MV-4-11 (cell line): Measurements from ENCODE around the gene KANK2.

Source experiments
- DNase-seq: peaks from one replicate; lab custom pipeline; 2025; lab: John Stamatoyannopoulos, UW

Gene KANK2

DNA sequence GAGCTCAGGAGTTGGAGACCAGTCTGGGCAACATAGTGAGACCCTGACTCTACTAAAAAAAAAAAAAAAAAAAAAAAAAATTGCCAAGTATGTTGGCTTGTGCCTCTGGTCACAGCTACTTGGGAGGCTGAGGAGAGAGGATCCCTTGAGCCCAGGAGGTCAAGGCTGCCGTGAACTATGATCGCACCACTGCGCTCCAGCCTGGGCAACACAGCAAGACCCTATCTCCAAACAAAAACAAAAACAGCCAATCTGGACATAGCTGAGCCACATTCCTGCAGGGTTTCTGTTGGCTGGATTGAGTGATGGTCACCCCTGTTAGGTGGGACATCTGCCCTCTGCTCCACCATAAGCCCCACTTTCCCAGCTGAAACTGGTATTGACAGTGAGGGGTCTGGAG, 28.5 kb upstream of the KANK2 start:
- DNase-seq: no peak

DNA sequence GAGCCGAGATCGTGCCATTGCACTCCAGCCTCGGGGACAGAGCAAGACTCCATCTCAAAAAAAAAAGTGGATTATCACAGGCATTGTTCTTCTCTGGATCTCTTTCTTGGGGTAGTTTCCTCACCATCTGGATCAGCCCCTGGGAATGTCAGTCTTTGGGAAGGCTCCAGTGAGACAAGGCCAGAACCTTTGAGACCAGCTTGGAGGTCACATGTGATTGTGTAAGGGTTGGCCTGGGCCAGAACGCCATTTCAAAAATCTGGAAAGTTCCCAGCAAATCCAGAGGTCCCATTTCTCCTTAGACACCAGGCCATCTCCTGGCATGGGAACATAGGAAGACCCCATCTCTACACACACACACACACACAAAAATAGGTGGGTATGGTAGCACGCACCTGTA, 27.8 kb upstream of the KANK2 start:
- no peak for DNase-seq

DNA sequence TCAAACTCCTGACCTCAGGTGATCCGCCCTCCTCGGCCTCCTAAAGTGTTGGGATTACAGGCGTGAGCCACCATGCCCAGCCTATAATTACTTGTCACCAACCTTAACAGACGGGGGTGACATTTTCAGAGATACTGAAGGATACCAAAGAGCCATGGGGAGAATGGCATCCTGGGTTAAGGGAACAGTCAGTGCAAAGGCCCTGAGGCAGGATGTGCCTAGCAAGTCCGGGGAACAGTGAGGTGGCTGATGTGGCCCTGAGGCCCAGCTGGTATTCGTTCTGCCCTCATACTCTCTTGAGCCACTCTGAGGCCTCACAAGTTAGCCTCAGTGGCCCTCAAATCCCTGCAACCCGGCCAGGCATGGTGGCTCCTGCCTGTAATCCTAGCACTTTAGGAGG, 27.1 kb upstream of the KANK2 start:
- DNase-seq: no peak

DNA sequence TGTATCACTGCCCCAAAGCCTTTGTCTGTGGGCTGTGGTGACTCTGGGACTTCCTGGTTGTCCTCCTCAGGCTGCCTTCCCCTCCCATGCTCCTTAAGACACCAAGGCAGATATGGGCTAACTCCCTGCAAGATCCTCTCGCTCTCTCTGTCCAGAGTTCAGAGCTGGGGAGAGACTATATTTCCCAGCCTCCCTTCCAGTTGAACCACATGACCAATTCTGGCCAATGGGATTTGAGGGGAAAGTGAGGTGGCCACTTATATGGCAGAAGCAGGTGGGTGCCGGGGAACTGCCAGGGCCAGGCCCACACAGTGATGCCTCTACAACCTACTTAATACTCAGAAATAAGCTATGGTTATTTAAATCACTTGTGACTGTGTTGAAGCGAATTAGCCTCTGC, 25.9 kb upstream of the KANK2 start:
- DNase-seq: no peak

DNA sequence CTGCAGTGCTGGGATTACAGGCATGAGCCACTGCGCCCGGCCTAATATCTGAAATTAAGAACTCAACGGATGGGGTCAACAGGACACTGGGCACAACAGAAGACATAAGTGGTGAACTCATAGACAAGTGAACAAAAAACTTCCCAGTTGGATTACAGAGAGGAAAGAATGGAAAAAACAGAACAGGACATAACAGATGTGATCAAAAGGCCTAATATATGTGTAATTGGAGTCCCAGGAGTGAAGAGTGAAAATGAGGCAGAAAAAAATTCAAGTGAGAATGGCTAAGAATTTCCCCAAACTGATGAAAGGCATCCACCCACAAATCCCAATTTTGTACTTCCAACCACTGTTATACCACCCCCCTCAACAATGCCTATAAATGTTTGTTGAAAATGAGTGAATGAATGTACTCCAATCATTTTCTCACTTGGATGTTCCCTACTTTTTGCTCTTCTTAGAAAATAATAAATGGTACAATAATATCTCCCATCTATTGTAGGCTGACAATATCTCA, 23.8 kb upstream of the KANK2 start:
- DNase-seq: no peak

DNA sequence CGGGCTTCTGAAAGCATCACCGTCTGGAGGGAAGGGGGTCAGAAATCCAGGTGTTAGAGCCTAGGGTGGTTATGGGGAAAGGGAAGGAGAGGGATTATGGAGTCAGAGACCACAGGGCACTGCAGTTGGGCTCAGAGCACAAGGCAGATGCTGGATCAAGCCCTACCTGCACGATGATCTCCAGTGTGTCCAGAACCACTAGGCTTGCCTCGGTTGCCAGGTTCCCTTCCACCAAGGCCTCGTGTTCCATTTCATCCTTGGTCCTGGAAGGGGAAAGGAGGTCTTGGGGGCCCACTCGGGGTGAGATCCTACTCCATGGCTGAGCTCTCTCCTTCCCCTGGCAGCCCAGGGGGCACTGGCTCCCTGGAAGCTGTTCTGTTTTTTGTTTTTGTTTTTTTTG, 17.0 kb upstream of the KANK2 start:
- DNase-seq: no peak

DNA sequence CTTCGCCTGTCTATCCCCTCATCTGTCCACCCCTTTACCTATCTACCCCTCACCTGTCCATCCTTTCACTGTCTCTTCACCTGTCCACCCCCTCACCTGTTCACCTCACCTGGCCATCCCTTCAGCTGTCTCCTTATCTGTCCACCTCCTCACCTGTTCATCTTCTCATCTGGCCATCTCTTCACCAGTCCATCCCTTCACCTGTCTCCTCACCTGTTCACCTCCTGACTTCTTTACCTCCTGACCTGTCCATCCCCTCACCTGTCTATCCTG, 13.2 kb upstream of the KANK2 start:
- no peak for DNase-seq

DNA sequence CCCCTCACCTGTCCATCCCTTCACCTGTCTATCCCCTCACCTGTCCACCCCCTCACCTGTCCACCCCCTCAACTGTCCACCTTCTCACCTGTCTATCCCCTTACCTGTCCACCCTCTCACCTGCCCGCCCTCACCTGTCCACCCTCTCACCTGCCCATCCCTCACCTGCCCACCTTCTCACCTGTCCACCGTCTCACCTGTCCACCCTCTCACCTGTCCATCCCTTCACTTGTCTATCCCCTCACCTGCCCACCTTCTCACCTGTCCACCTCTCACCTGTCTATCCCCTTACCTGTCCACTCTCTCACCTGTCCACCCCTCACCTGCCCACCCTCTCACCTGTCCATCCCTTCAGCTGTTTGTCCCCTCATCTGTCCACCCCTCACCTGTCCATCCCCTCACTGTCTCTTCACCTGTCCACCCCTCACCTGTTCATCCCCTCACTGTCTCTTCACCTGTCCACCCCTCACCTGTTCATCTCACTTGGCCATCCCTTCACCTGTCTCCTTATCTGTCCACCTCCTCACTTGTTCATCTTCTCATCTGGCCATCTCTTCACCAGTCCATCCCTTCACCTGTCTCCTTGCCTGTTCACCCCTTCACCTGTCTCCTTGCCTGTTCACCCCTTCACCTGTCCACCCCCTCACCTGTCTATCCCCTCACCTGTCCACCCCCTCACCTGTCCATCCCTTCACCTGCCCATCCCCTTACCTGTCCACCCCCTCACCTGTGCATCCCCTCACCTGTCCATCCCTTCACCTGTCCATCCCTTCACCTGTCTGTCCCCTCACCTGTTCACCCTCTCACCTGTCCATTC, 12.7 kb upstream of the KANK2 start:
- DNase-seq: no peak

DNA sequence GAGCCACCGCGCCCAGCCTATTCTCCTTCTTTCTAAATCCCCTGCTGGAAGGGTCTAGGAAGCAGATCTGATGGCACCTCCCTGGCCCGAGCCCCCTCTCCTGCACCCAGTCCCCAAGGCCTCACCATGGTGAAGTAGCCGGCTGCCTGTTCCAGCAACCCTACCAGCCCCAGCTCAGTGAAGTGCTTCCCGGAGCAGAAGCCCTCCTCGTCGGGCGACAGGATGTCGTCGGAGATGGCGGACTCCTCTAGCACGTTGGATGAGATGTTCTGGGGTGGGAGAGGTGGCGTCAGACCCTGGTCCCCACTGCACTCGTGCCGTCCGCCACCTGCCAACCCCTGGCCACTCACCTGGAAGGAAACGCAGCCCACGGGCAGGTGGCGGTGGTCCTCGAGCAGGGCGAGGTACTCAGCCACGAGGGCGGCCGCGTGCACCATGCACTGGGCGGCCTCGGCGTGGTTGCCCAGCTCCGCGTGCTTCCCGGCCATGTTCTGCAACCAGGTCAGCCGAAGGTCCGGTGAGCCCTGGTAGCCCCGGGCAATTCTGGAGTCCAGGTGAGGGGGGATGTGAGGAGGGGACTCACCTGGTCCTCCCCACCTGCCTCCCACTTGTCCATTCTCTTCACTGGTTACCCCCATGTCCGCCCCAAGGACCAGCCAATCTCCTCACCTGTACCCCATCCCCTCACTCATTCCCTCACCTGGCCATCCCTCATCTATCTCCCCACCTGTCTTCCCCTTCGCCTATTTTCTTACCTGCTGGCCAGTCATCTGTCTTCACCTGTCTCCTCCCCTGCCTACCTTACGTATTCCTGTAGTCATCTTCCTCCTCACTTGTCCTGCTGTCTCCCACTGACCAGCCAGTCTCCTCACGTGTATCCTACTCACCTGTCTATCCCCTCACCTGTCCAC, 11.5 kb upstream of the KANK2 start:
- DNase-seq: no peak

DNA sequence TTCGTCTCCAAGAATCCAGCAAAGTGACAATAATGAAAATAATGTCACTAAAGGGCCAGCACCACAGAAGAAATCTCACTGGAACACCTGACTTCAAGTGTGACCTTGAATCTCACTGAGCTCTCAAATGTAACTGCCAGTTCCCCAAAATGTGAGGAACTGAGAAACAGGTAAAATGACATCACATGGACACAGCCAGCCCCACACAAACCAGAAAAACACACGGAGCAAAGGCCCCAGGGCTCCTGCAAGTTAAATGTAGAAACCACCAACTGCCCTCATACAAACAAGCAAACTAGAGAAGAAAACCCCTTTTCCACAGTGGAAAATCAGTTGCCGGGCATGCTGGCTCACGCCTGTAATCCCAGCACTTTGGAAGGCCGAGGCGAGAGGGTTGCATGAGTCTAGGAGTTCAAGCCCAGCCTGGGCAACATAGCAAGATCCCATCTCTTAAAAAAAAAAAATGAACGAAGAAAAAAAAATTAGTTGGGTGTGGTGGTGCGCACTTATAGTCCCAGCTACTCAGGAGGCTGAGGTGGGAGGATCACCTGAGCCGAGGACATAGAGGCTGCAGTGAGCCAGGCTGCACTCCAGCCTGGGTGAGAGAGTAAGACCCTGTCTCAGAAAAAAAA, 8.7 kb upstream of the KANK2 start:
- no peak for DNase-seq

DNA sequence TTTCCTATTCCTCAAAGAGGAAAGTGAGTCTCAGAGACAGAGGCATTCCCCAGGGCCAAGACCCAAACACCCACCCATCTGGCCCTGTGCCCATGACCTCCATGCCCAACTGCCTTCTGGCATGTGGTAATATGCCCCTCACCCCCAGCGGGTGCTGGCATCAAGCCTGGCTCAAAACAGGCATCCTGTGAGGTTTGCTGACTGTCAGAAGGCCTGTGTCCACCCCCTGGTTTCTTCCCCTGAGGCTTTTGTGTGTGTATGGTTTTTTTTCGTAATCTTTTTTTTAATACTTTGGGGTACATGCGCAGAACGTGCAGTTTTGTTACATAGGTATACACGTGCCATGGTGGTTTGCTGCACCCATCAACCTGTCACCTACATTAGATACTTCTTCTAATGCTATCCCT, 7.6 kb upstream of the KANK2 start:
- DNase-seq: no peak

DNA sequence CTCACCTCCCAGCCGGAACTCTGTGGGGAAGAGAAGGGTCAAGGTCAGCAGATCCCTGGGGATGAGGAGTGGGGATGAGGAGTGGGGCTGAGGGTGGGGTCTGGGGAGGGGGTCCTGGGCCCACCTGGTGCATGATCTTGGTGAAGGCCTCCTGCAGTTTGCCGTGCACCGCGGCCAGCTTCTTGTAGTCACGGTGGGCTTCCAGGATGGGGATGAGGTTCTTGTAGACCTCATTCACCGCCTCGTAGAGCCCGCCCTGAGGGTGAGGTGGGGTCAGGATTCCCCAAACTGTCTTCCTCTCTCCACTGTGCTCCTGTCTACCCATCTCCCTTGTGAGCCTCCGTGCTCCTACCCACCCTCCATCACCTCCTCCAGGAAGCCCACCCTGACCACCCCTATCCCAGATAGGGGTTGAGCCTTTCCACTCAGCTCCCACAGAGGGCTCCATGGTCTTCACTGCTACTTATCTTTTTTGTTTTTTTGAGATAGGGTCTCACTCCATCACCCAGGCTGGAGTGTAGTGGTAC, 6.8 kb upstream of the KANK2 start:
- DNase-seq: no peak

DNA sequence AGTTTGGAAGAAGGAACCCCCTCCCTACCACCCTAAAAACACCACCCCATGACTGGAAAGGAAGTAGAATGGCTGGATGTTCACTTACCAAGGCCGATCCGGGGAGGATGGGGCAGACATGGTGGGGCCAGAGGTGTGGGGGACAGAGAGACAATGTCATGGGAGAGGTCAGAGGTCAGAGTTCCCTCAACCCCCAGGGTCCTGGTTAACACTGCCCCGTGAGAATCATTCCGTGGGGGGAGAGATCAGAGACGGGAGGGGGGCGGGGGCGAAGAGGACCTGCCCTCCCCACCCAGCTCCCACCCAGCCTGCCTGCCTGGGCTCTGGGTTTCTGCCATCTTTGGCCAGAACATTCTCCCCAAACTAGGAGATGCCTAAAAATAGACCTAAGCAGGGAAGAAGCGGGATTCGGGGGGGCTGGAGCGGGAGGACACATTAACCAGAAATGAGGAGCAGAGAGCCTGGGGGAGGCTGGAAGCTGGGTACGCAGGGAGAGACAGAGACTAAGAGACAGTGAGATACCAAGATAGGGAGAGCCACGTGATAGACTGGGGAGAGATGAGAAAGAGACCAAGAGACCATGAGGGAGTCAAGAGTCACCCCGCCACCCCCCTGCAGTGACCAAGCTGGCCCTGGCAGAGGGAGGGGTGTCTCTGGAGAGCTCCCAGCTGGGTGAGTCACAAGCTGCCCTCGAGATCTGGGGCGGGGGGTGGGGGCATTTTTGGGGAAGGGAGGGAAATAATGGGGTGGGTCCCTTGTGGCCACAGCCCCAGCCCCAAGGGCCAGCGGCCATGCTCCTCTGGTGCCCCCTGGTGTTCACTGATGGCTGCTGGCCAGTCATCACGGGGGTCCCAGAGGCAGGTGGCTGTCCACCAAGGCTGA, 6.1 kb upstream of the KANK2 start:
- no peak for DNase-seq

DNA sequence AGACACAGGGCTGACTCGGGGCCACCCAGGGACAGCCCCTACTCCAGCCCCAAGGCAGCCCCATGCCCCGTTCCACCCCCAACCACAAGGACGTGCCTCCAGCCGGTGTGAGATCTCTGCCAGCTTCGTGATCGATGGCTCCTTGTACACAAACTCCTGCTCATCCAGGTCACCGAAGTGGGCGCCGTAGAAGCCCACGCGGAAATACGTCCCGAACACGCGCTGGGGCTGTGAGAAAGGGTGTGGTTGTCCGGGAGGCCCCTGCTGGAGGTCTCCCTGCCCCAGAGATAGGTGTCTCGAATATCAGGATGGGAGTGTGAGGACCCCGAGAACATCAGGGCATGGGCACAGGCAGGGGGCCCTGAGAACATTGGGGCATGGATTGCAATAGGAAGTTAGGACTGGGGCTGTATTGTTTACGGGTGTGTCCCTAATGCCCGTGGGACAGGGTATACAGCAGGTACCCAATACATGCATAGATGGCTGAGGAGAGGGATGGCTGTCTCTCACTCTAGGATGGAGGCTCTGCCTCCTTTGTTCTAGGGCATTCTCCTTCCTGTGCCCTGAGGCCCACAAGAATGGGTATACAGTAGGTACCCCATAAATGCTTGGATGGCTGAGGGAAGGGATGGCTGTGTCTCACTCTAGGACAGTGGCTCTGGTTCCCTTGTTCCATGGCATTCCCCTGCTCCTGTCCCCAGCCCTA, 5.3 kb upstream of the KANK2 start:
- DNase-seq: no peak

DNA sequence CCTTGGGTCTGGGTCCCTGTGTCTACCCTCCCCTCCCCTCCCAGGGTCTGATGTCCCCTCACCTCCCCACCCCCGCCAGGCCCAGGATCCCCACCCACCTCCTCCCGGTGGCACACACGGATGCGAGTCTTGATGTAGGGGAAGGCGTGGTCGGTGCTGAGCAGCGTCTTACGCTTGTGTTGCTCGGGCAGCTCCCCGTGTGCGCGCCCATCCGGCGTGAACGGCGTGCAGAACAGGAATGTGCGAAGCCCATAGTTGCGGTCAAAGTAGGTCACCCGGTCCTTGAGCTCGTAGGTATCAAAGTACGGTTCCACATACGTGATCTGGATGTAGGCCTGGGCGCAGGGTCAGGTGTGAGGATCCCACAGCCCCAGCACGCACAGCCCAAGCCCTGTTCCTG, 4.4 kb upstream of the KANK2 start:
- no peak for DNase-seq

DNA sequence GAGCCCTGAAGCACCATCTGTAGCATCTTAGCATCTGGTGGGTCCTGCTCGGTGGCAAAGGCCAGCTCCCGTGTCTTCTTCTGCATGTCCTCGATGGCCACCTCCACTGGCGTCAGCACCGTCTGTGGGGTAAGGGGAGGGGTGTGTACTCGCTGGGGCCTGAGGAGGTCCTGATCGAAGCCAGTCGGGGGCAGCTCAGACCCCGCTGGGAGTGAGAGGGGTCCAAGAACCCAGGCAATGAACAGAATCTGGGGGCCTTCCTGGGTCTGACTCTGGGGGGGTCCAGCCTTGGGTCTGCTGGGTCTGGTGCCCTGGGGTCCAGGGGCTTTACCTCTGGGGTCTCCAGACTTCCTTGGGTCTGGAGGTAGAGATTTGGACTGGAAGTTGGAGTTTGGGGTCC, 3.6 kb upstream of the KANK2 start:
- DNase-seq: no peak

DNA sequence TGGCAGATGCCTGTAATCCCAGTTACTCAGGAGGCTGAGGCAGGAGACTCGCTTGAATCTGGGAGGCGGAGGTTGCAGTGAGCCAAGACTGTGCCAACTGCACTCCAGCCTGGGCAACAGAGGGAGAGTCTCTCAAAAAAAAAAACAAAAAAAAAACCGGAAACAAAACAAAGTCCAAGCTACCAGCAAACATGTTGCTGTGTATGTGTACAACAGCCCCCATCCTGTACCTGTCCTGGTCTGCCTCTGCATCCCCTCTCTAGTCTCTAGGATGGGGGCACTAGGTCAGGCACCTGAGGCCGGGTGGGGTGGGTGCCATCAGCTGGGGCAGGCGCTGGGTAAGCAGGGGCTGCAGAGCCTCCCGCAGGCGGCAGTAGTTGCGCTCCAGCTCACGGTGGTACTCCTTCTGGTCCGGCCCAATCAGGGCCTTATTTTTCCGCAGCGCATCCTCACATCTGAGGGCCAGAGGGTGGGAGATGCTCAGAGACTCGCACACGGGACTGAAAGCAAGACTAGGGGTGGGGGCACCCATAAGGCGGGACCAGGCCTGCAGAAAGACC, 2.8 kb upstream of the KANK2 start:
- DNase-seq: no peak

DNA sequence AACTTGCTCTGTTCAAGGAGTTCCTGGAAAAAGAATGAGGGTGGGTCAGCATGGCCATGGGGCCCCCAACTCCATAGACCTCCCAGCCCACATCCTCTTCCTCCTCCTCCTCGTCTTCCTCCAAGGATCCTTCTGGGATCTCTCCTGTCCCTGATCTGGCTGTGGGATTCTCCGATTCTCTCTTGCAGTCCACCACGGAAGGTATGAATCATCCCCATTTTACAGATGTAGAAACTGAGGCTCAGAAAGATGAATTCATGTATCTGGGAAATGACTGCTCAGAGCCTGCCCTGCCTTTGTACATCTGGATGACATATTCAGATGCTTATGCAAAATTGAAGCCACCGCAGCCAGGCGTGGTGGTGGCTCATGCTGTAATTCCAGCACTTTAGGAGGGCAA, 2.2 kb upstream of the KANK2 start:
- no peak for DNase-seq

DNA sequence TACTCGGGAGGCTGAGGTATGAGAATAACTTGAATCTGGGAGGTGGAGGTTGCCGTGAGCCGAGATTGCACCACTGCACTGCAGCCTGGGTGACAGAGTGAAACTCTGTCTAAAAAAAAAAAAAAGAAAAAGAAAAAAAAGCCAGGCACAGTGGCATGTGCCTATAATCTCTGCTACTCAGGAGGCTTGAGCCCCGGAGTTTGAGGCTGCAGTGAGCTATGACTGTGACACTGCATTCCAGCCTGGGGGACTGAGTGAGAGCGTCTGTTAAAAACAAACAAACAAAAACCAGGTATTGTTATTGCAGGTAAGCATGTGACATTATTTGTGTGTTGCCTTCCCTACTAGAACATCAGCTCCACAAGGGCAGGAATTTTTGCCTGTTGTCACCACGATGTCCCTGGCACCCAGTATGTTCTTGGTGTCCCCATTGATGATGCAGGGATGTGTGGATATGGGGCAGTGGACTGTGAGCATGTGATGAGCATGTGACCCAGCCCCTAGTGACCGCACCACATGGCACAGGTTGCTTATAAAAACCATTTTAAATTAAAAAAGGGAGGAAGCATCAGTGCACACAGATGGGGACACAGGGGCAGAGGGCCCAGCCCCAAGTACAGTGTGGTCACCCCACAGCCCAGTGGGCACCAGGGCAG, 1.6 kb upstream of the KANK2 start:
- DNase-seq: no peak

DNA sequence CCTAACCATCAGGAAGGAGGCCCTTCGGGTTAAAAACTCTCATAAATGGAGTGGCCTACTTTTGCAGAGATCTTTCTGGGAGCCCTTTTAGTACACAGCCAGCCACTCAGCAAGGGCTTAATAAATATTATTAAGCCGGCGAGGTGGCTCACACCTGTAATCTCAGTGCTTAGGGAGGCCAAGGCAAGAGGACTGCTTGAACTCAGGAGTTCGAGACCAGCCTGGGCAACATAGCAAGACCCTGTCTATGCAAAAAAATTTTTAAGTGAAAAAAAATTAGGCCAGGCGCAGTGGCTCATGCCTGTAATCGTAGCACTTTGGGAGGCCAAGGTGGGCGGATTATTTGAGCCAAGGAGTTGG, 810 bp upstream of the KANK2 start:
- no peak for DNase-seq
